ENCODE results near the gene BPIFB4.
"Not testable (repeated sequence)": the region's sequence is repeated elsewhere in the genome, so short reads cannot be mapped to it uniquely, and the experiment has no call there.

Gene BPIFB4

GRCh38 chr20:33079259-33079658, at the start of gene BPIFB4:
BPIFB4 (plus strand) TSS chr20:33079643; CDS start chr20:33081527, 1,884 bp downstream.
- no peak for DNase-seq (ENCODE audit: low read depth)

GRCh38 chr20:33030076-33030475, 49.4 kb upstream of the BPIFB4 start:
- DNase-seq (ENCODE audit: low read depth) = no peak

DNA sequence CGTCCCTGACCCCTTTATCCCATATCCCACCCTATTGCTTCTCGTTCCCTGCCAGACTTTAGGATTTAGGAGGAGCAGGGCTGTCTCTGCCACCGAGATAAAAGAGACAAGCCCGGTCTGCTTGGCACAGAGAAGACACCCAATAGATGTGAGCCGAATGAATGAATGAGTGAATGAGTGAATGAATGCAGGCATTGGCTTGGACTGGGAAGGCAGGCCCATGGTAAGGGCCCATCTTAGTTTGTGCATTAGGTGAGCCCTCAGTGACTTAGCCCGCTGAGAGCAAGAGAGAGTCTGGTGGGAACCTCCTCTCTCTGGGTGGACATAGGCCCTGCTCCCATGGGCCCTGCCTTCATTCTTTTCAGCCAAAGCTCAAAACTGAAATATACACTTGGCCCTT, 48.9 kb upstream of the BPIFB4 start:
- no peak for DNase-seq (ENCODE audit: low read depth)

DNA sequence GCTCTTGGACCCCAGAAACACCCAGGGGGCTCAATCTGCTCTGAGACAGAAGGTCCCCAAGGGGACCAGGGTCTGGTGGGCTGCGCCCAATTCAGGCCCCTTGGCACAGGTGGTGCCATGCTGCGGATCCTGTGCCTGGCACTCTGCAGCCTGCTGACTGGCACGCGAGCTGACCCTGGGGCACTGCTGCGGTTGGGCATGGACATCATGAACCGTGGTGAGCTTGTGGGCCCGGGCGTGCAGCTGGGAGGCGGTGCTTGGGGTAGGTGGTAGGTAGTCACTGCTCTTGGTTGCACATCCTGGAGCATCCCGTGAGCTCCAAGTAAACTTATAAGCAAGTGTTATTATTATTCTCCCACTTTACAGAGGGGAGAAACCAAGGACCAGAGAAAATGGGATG, 47.9 kb upstream of the BPIFB4 start, which contains the start of gene BPIFB6:
Gene BPIFB6 (plus strand): TSS at position 118 of the 400 bp plus-strand sequence. CDS start 0 bp downstream, at position 118.
- no peak for DNase-seq (ENCODE audit: low read depth)

GRCh38 chr20:33032555-33032954, 46.9 kb upstream of the BPIFB4 start:
- DNase-seq (ENCODE audit: low read depth) = no peak

DNA sequence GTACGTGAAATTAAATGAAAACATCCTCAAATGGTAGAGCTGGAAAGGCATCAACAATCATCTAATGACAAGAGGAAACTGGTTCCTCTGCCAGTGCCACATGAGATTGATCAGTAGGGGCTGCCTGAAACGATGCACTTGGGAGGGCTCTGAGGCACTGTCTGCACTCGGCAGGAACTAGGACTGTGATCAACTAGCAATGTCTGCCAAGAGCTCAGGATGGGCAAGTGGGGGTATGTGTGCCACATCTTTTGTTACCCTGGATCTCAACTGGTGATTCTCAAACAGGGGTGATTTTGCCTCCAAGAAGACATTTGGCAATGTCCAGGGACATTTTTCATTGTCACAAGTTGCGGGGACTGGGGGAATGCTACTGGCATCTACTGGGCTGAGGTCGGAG, 46.1 kb upstream of the BPIFB4 start:
- DNase-seq (ENCODE audit: low read depth) = no peak

- DNase-seq (ENCODE audit: low read depth) = no peak
Measured at GRCh38 chr20:33034115-33034514, 45.3 kb upstream of the BPIFB4 start.

DNA sequence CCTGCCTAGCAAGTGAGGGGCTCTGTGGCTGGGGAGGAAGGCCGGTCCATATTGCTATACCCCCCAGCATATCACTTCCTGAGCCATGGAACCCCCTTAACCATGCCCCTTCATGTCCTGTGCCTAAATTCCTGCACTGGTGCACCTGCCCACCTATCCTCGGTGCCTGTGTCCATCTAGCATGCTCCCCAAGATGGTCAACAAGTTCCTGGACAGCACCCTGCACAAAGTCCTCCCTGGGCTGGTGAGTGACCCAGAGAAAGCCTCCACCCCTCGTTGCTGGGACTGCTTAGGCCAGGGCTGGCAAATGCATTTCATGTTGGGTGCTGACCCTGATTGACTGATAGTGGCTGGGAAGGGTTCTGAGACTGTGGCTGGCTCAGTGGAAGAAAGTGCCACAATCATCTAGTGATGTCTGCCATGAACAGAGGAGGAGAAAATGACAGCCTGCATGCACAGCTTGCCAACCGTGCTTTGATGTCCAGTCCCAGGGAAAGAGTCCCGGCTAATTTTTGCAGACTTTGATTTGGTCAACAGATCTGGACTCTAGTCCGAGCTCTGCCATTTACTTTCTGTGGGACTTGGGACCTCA, 44.4 kb upstream of the BPIFB4 start:
- DNase-seq (ENCODE audit: low read depth) = no peak

DNA sequence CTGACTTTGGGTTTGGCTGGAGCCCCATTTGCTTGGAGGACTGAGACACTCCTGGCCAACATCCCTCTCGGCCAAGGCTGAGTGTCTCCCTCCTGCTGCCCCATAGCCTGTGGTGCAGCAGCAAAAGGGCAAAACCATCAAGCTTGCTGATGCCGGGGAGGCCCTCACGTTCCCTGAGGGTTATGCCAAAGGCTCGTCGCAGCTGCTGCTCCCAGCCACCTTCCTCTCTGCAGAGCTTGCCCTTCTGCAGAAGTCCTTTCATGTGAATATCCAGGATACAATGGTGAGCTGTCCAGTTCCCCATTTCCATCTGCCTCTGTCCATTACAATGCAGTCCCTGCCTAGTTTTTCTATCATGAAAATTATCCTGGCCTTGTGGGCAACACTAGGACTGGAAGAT, 42.0 kb upstream of the BPIFB4 start:
- DNase-seq (ENCODE audit: low read depth) = no peak

DNA sequence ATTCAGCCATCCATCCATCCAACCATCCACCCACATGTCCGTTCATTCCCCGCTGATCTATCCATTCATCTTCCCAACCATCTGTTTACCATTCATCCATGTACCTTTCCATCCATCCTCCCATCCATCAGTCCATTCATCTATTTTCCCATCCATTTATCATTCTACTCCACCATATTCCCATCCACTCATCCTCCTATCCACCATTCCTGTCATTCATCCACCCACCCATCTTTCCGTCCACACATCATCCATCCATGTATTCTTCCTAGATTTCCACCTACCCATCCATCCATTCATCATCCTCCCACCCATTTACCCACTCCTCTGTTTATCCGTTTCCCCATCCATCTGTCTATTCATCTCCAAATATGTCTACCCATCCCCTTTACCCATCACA, 41.2 kb upstream of the BPIFB4 start:
- DNase-seq (ENCODE audit: low read depth) = no peak

DNA sequence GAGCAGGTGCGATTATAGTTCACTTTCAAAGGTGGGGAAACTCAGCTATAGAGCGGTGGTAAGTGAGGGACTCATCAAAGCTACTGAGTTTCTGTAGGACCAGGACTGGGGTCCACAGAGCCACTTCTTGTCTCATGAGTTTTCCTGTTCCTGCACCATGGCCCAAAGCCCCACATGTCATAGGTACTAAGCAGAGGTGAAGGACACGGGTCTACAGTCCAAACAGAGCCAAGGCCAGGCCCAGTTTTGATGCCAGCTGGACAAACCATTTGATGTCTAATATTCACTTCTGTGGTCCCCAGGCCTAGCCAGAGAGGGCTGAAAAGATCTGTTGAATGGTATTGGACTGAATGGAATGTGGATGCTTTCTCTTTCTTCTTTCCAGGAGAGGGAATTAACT, 37.0 kb upstream of the BPIFB4 start:
- DNase-seq (ENCODE audit: low read depth) = no peak

- no peak for DNase-seq (ENCODE audit: low read depth)
Measured at GRCh38 chr20:33042983-33043730, 36.3 kb upstream of the BPIFB4 start.

DNA sequence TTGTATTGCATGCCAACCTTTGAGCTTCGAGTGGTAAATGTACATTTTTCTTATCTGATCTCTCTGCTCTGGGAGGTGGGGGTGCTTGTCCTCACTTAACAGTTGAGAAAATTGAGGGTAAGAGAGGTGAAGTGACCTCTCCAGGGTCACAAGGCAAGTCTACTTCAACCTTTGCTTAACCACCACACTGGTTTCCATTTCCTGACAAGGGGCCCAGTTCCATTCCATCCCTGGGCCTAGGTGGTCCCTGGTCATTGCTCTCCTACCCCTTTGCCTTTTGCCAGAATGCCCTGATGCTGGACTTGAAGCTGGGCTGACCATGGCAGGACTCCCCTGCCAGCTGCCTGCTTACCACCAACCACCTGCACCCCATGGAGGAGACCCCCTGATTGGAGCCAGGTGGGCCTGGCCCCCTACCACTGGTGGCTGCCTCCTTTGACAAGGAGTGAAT, 35.7 kb upstream of the BPIFB4 start:
- no peak for DNase-seq (ENCODE audit: low read depth)

DNA sequence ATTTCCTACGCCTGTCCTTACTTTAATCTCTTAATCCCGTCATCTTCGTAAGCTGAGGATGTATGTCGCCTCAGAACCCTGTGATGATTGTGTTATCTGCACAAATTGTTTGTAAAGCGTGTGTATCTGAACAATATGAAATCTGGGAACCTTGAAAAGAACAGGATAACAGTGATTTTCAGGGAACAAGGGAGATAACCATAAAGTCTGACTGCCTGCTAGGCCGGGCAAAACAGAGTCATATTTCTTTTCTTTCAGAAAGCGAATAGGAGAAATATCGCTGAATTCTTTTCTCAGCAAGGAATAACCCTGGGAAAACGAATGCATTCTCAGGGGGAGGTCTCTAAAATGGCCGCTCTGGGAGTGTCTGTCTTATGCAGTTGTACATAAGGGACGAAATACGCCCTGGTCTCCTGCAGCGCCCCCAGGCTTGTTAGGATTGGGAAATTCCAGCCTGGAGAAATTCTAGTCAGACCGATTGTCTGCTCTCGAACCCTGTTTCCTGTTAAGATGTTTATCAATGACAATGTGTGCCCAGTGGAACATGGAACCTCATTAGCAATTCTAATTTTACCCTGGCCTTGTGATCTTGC, 34.2 kb upstream of the BPIFB4 start:
- not testable (repeated sequence) for DNase-seq (ENCODE audit: low read depth)

GRCh38 chr20:33046412-33046811, 33.0 kb upstream of the BPIFB4 start:
- no peak for DNase-seq (ENCODE audit: low read depth)

DNA sequence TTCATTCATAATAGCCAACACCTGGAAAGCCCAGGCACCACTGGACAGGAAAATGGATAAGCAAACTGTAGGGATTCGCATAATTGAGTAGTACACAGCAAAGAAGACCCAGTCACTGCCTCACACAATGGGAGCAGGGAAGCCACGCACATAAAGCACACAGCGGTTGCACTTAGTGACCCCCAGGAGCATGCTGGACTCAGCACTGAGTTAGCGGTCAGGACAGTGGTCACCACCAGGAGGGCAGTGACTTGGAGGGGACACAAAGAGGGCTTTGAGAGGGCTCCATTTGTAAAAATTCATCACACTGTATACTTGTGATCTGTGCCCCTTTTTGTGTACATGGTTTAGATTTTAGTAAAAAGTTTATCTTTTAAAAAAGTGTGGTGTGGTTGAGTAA, 28.1 kb upstream of the BPIFB4 start:
- DNase-seq (ENCODE audit: low read depth) = no peak

GRCh38 chr20:33053291-33054106, 25.9 kb upstream of the BPIFB4 start, which contains the start of gene BPIFB3:
BPIFB3 (plus strand) TSS chr20:33053903; CDS start chr20:33055436, 1,533 bp downstream.
- DNase-seq (ENCODE audit: low read depth) = no peak

- DNase-seq (ENCODE audit: low read depth) = no peak
Measured at GRCh38 chr20:33054381-33054780, 25.1 kb upstream of the BPIFB4 start.

- no peak for DNase-seq (ENCODE audit: low read depth)
Measured at GRCh38 chr20:33054791-33055190, 24.7 kb upstream of the BPIFB4 start.

DNA sequence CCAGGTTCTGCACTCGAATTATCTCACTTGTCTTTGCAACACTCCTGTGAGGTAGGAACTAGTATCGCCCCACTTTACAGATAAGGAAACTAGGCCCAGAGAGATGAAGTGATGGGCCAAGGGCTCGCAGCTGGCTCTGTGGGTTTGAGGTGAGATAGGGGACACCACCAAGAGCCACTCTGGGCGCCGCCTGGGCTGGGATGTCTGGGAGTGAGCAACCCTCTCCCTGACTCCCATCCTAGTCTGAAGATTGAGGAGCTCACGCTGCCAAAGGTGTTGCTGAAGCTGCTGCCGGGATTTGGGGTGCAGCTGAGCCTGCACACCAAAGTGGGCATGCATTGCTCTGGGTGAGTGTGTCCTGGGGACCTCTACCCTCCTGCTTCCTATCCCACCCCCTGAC, 20.3 kb upstream of the BPIFB4 start:
- DNase-seq (ENCODE audit: low read depth) = no peak

DNA sequence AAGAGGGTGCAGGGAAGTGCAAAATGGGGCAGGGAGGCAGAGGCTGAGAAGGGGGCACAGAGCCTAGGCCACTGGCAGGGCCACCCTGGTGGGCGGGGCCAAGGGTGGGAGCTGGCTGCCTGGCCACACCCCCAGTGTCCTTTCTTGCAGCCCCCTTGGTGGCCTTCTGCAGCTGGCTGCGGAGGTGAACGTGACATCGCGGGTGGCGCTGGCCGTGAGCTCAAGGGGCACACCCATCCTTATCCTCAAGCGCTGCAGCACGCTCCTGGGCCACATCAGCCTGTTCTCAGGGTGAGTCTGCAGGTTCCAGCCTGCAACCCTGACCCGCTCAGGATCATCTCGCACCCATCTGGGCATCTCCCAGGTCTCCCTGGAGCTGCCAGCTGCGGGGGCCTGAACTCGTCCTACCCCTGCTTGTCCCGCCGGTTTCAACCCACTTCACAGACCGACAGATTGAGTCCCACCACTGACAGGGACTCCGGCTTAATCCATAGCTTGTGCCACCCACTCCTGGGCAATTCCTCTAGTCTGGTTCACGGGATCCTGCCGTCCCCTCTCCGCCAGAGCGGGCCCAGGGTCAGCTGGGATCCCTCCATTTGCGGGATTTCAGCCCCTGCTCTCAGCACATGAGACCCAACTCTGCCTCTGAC, 19.6 kb upstream of the BPIFB4 start:
- no peak for DNase-seq (ENCODE audit: low read depth)

DNA sequence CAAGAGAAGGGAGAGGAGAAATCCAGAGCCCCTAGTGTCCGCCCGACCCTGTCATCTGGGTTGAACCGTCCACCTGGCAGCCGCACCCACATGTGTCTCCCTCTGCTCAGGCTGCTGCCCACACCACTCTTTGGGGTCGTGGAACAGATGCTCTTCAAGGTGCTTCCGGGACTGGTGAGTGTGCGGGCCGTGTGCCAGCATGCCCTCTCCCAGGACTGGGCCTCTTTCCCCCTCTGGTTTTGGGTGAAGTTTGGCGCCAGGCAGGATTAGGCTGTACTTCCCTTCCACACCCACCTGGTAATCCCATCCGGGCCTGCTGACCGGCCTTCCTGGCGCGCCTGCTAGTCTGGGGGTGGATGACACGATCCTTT, 17.8 kb upstream of the BPIFB4 start:
- no peak for DNase-seq (ENCODE audit: low read depth)

Data from activated T-cell treated with anti-CD3 and anti-CD28 coated beads for 24 hours (primary cell).